ENCODE measurements around the gene IGF2BP3.

IGF2BP3 gene

GRCh38 chr7:23261843-23262452 is 208.3 kb downstream of the IGF2BP3 start:
- peak; percentile 44 for DNase-seq (ENCODE audit: low spot score)

GRCh38 chr7:23260371-23260770 is 209.9 kb downstream of the IGF2BP3 start:
- DNase-seq (ENCODE audit: low spot score) = no peak

All from CD4-positive, alpha-beta T cell treated with Interleukin-15 for 4 hours (primary cell).